ENCODE measurements around the gene ABO.
"Not testable (repeated sequence)": the region's sequence is repeated elsewhere in the genome, so short reads cannot be mapped to it uniquely, and the experiment has no call there.

ABO gene

GRCh38 chr9:133317551-133317950 lies 42.5 kb upstream of the ABO start:
- H3K9me3 ChIP-seq (ENCODE audit: control insufficient read depth, insufficient read depth, low read depth, low read length); POLR2A ChIA-PET; H3K4me1 ChIP-seq (ENCODE audit: control insufficient read depth, insufficient read depth, low read length); H3K27ac ChIP-seq (ENCODE audit: extremely low read depth, low read depth, low read length); H3K36me3 ChIP-seq (ENCODE audit: control insufficient read depth in 2 of 2, insufficient read depth in 1 of 2, low read length in 2 of 2); H3K4me3 ChIP-seq (ENCODE audit: low read depth, low read length): not testable (repeated sequence)
- CTCF ChIA-PET: interaction anchor here (0.6 kb wide), 1 partner anchor 397 kb away, joined by 3 read pairs; no protein-coding TSS in a partner anchor

- Histone ChIP-seq H3K4me1 (ENCODE audit: control insufficient read depth, insufficient read depth, low read length) (no peaks in the 10 kb centered on the region), H3K36me3 (ENCODE audit: control insufficient read depth in 2 of 2, insufficient read depth in 1 of 2, low read length in 2 of 2) (no peaks in the 10 kb centered on the region), H3K9me3 (ENCODE audit: control insufficient read depth, insufficient read depth, low read depth, low read length) (no peaks in the 10 kb centered on the region), H3K4me3 (ENCODE audit: low read depth, low read length) (no peak overlapping the region), H3K27ac (ENCODE audit: extremely low read depth, low read depth, low read length) (no peak overlapping the region)
- POLR2A ChIA-PET: no interaction called here
- CTCF ChIA-PET: no interaction called here
- peak; percentile 99 for TF ChIP-seq ZSCAN4 (tag by site-specific recombination; IDR thresholded peaks at IDR 0.05)
- TF ChIP-seq, protein P1, sequence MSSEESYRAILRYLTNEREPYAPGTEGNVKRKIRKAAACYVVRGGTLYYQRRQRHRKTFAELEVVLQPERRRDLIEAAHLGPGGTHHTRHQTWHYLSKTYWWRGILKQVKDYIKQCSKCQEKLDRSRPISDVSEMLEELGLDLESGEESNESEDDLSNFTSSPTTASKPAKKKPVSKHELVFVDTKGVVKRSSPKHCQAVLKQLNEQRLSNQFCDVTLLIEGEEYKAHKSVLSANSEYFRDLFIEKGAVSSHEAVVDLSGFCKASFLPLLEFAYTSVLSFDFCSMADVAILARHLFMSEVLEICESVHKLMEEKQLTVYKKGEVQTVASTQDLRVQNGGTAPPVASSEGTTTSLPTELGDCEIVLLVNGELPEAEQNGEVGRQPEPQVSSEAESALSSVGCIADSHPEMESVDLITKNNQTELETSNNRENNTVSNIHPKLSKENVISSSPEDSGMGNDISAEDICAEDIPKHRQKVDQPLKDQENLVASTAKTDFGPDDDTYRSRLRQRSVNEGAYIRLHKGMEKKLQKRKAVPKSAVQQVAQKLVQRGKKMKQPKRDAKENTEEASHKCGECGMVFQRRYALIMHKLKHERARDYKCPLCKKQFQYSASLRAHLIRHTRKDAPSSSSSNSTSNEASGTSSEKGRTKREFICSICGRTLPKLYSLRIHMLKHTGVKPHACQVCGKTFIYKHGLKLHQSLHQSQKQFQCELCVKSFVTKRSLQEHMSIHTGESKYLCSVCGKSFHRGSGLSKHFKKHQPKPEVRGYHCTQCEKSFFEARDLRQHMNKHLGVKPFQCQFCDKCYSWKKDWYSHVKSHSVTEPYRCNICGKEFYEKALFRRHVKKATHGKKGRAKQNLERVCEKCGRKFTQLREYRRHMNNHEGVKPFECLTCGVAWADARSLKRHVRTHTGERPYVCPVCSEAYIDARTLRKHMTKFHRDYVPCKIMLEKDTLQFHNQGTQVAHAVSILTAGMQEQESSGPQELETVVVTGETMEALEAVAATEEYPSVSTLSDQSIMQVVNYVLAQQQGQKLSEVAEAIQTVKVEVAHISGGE (tag by site-specific recombination; conservative IDR thresholded peaks at IDR 0.05; ENCODE audit: low read depth): 0 out of 2 replicates have a peak, but pooled peaks have one; percentile 4
- no peak for TF ChIP-seq ZNF521 (tag by site-specific recombination; IDR thresholded peaks at IDR 0.05)
- TF ChIP-seq YY1 (tag by site-specific recombination; IDR thresholded peaks at IDR 0.05): no peak
These were observed 41.0 kb upstream of the ABO start for GRCh38 chr9:133315997-133316396.

- H3K36me3 ChIP-seq (ENCODE audit: control insufficient read depth in 2 of 2, insufficient read depth in 1 of 2, low read length in 2 of 2): no peaks in the 10 kb centered on the region
- no peaks in the 10 kb centered on the region for H3K9me3 ChIP-seq (ENCODE audit: control insufficient read depth, insufficient read depth, low read depth, low read length)
- H3K4me1 ChIP-seq (ENCODE audit: control insufficient read depth, insufficient read depth, low read length): no peaks in the 10 kb centered on the region
- H3K4me3 ChIP-seq (ENCODE audit: low read depth, low read length): no peak overlapping the region
- no peak overlapping the region for H3K27ac ChIP-seq (ENCODE audit: extremely low read depth, low read depth, low read length)
- POLR2A ChIA-PET: no interaction called here
- CTCF ChIA-PET: interaction anchor here (0.7 kb wide), 1 partner anchor 174 kb away, joined by 3 read pairs; no protein-coding TSS in a partner anchor
- no peak for TF ChIP-seq ZNF292 (tag by site-specific recombination; IDR thresholded peaks at IDR 0.05; ENCODE audit: borderline replicate concordance, low read depth)
- TF ChIP-seq ZBTB10 (tag by site-specific recombination; IDR thresholded peaks at IDR 0.05): no peak
- no peak for TF ChIP-seq ZNF704 (tag by site-specific recombination; IDR thresholded peaks at IDR 0.05)
- TF ChIP-seq GLI4 (tag by site-specific recombination; IDR thresholded peaks at IDR 0.05): no peak
- TF ChIP-seq, protein P2, sequence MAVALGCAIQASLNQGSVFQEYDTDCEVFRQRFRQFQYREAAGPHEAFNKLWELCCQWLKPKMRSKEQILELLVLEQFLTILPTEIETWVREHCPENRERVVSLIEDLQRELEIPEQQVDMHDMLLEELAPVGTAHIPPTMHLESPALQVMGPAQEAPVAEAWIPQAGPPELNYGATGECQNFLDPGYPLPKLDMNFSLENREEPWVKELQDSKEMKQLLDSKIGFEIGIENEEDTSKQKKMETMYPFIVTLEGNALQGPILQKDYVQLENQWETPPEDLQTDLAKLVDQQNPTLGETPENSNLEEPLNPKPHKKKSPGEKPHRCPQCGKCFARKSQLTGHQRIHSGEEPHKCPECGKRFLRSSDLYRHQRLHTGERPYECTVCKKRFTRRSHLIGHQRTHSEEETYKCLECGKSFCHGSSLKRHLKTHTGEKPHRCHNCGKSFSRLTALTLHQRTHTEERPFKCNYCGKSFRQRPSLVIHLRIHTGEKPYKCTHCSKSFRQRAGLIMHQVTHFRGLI (tag by site-specific recombination; IDR thresholded peaks at IDR 0.05): no peak
- TF ChIP-seq ZNF404 (tag by site-specific recombination; IDR thresholded peaks at IDR 0.05): no peak
- TF ChIP-seq, protein P3, sequence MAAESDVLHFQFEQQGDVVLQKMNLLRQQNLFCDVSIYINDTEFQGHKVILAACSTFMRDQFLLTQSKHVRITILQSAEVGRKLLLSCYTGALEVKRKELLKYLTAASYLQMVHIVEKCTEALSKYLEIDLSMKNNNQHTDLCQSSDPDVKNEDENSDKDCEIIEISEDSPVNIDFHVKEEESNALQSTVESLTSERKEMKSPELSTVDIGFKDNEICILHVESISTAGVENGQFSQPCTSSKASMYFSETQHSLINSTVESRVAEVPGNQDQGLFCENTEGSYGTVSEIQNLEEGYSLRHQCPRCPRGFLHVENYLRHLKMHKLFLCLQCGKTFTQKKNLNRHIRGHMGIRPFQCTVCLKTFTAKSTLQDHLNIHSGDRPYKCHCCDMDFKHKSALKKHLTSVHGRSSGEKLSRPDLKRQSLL (tag by site-specific recombination; IDR thresholded peaks at IDR 0.05): no peak
- TF ChIP-seq KLF10 (tag by site-specific recombination; IDR thresholded peaks at IDR 0.05): no peak
- no peak for TF ChIP-seq ZFP3 (tag by site-specific recombination; IDR thresholded peaks at IDR 0.05; ENCODE audit: low read depth)
- no peak for TF ChIP-seq GLIS1 (tag by site-specific recombination; IDR thresholded peaks at IDR 0.05)
- no peak for TF ChIP-seq ZNF596 (tag by site-specific recombination; IDR thresholded peaks at IDR 0.05)
- TF ChIP-seq ZNF76 (tag by site-specific recombination; IDR thresholded peaks at IDR 0.05; ENCODE audit: borderline replicate concordance, low read depth): no peak
- no peak for TF ChIP-seq TCF7L2 (IDR thresholded peaks at IDR 0.05; ENCODE audit: borderline replicate concordance, low read depth, low read length)
- no peak for TF ChIP-seq ZNF777 (tag by site-specific recombination; IDR thresholded peaks at IDR 0.05; ENCODE audit: borderline replicate concordance)
These were observed 34.6 kb upstream of the ABO start for GRCh38 chr9:133309608-133310007.
